SK-N-MC (cell line): ENCODE data around the gene SCNN1A.

Experiments used
- EZH2 ChIP-seq: fragments of 200-600 bp; sonication (generic); IDR thresholded peaks from one replicate; pipeline ENCODE4 v1.6.1; 2017; ENCODE audit warnings: antibody characterized with exemption
- POLR2AphosphoS5 ChIP-seq: IDR thresholded peaks from 2 replicates; pipeline ENCODE4 v1.6.1; 2012; ENCODE audit warnings: mild to moderate bottlenecking, low read depth, low read length, borderline replicate concordance

DNA sequence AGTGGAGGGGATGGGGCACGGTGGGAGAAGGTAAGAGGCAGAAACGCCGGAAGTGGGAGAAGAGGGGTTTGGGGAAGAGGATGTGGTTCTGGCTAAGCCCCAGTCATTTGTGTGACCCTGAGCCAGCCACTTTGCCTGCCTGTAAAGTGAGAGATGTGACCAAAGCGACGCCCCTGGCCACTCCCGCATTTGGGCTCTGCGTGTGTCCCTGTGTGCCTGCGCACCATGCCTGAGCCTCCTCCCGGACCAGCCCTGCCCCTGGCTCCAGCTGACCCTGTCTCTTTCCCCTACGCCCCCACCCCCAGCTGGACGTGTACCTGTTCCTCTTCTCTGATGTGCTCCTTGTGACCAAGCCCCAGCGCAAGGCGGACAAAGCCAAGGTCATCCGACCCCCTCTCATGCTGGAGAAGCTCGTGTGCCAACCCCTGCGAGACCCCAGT is 56.9 kb downstream of the SCNN1A start:
- no peak for TF ChIP-seq EZH2
- no peak for TF ChIP-seq POLR2AphosphoS5
